ENCODE results near the gene CXCL17. TPM values are rescaled to one million over a fixed set of nuclear protein-coding genes. Genes with fewer than 3 reads are reported as not detected.

CXCL17 gene
- total RNA-seq, 1 experiment from 2014 or later: not detected

GRCh38 chr19:42433503-42434260, 9.1 kb downstream of the CXCL17 start:
- Histone ChIP-seq H3K79me2 (ENCODE audit: insufficient read depth, low read length) (no peaks in the 10 kb centered on the region), H3K56ac (ENCODE audit: insufficient read length, low read depth, low read length) (no peak overlapping the region), H3K18ac (ENCODE audit: insufficient read length, low read depth, low read length) (peak overlapping the region; percentile 51), H3K23me2 (ENCODE audit: insufficient read length, low read depth, low read length, poor library complexity, severe bottlenecking) (no peaks in the 10 kb centered on the region), H3K23ac (ENCODE audit: insufficient read length, low read depth, low read length) (no peak overlapping the region), H2BK5ac (ENCODE audit: insufficient read length, low read length) (no peak overlapping the region), H3K4me2 (ENCODE audit: insufficient read depth, insufficient read length, low read length) (no peak overlapping the region), H3K4me1 (ENCODE audit: insufficient read depth, low read length) (no peaks in the 10 kb centered on the region; the same call in 1 of the 2 replicates), H3K14ac (ENCODE audit: insufficient read depth, low read length) (no peak overlapping the region), H2AFZ (ENCODE audit: low read length) (peak overlapping the region; percentile 89), H3K4ac (ENCODE audit: low read depth, low read length) (no peak overlapping the region), H2AK5ac (ENCODE audit: insufficient read length, low read length) (no peak overlapping the region), H4K91ac (ENCODE audit: insufficient read length, low read depth, low read length) (no peak overlapping the region), H2BK15ac (ENCODE audit: low read depth, low read length) (no peak overlapping the region), H2BK120ac (ENCODE audit: low read depth, low read length, poor library complexity, severe bottlenecking) (no peak overlapping the region), H3K79me1 (ENCODE audit: insufficient read depth, low read depth, low read length, poor library complexity, severe bottlenecking) (no peaks in the 10 kb centered on the region), H2BK20ac (ENCODE audit: low read depth, low read length, poor library complexity, severe bottlenecking) (no peak overlapping the region), H4K5ac (ENCODE audit: insufficient read length, low read depth, low read length) (no peak overlapping the region), H3T11ph (ENCODE audit: low read length) (no peak overlapping the region), H4K8ac (replicated peaks; ENCODE audit: insufficient read length, low read depth, low read length) (no peak overlapping the region), H3K27ac (ENCODE audit: insufficient read length, low read depth, low read length) (no peak overlapping the region), H3K27me3 (ENCODE audit: insufficient read depth, low read length) (no peaks in the 10 kb centered on the region), H2BK12ac (ENCODE audit: insufficient read length, low read depth, low read length) (no peak overlapping the region), H3K9ac (ENCODE audit: extremely low read depth, insufficient read length, low read length) (no peak overlapping the region), H4K20me1 (ENCODE audit: control insufficient read depth, insufficient read depth, insufficient read length) (no peaks in the 10 kb centered on the region), H3K9me3 (ENCODE audit: control insufficient read depth, low read depth, low read length) (no peaks in the 10 kb centered on the region)
- H3K9me3 Mint-ChIP-seq: no peaks in the 10 kb centered on the region
- no peak overlapping the region for H3K27ac Mint-ChIP-seq
- WGBS (ENCODE audit: extremely low coverage, insufficient read length, low lambda C conversion rate): no CpG with 5 or more reads among the region's 9 CpGs
- H3K4me1 Mint-ChIP-seq: peaks cover 6 to 10% of the 10 kb centered on the region in 2 experiments
- DNase-seq: peak; percentile 78
- H3K36me3 Mint-ChIP-seq (ENCODE audit: insufficient read depth in 1 of 3, low read depth in 3 of 3): no peaks in the 10 kb centered on the region
- no peak overlapping the region for H3K4me3 Mint-ChIP-seq
- peak; percentile 96 for TF ChIP-seq CTCF (conservative IDR thresholded peaks at IDR 0.05)
- peaks cover 30% of the 10 kb centered on the region for H3K27me3 Mint-ChIP-seq (ENCODE audit: low read depth)

Measured in H9 (cell line).